H7 (cell line): Measurements from ENCODE around the gene SYT14. TPM values are rescaled to one million over a fixed set of nuclear protein-coding genes. Genes with fewer than 3 reads are reported as not detected.
"Not testable (repeated sequence)": the region's sequence is repeated elsewhere in the genome, so short reads cannot be mapped to it uniquely, and the experiment has no call there.

ENCODE experiments used
- DNase-seq: peaks from one replicate; pipeline ENCODE4 v3.0.0; 2012
- H3K27me3 ChIP-seq: 2 replicates; pipeline ENCODE4 v1.6.0; 2011; ENCODE audit warnings: mild to moderate bottlenecking, low read length; ENCODE audit not compliant: control insufficient read depth, insufficient read depth
- H3K36me3 ChIP-seq: replicated peaks from 2 replicates; pipeline ENCODE4 v1.5.1; 2011; ENCODE audit warnings: low read length; ENCODE audit not compliant: control insufficient read depth, insufficient read depth
- H3K4me3 ChIP-seq: 2 replicates; pipeline ENCODE4 v1.5.1; 2011; ENCODE audit warnings: low read depth, mild to moderate bottlenecking, control low read depth, low read length, moderate library complexity; ENCODE audit not compliant: insufficient read depth
- total RNA-seq: library from RNA; depleted of rRNA; stranded (reverse); fragments of >200 nt; shearing (Covaris generic); gene quantifications from 2 replicates; pipeline ENCODE4 v1.2.3, GENCODE V29; 2014; rRNA removed

Gene SYT14
- total RNA-seq: 9.1 and 10.6 TPM in 2 replicates

DNA sequence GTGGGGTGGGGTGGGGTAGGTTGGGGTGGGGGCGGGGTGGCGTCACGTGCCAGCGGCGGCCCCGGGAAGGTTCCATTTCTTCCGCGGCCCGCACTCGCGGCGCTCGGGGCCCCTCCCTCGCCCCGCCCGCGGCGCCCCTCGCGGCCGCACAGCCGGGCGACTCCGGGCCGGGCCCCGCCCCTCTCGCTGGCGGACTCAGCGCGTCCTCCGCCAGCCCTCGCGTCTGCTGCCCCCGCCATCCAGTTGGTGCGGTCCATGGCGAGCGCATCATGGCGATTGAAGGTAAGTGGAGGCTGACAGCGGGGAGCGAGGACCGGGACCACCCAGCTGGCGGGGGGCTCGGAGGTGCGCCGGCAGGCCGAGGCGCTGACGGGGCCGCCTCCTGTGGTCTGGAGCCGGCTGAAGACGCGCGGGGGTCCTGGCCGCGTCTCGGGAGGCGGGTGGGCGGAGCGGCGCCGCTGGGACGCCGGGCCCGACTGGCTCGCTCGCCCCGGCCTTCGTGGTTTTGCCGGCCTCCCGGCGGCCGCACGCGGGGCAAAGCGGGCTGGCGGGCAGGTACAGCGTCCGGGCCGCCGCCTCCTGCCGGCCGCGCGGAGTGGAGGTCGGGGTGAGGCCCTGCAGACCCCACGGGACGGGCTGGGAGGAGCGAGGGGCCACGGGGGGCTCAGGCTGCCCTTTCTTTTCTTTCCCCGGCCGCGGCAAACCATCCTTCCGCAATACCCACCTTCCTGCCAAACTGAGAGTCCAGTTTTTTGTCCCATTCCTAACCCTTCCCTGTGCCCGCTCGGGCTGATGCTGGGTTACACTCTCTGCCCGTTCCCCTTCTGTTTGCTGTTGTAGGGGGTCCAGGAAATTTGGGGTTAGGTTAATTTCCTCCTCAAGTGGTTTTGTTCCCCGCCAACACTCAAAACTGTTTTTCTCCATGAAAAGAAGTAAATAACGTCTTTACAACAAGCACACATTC, at the start of gene SYT14:
SYT14 (plus strand) TSS at position 222 of the 964 bp plus-strand sequence; CDS start at position 270, 48 bp downstream.
- peak within 1 kb of the TSS; percentile 81 for H3K4me3 ChIP-seq
- DNase-seq: peak; percentile 93
- peaks cover 4% of the 10 kb centered on the region for H3K27me3 ChIP-seq
- H3K36me3 ChIP-seq: no peaks in the 10 kb centered on the region

- H3K4me3 ChIP-seq: peak overlapping the region; percentile 12; the same call in 1 of the 2 replicates
- DNase-seq, H3K36me3 ChIP-seq, H3K27me3 ChIP-seq: not testable (repeated sequence)
These were observed 49.5 kb upstream of the SYT14 start for GRCh38 chr1:209888291-209889076.

- H3K4me3 ChIP-seq: peak overlapping the region; percentile 12; the same call in 1 of the 2 replicates
- no peaks in the 10 kb centered on the region for H3K36me3 ChIP-seq
- DNase-seq: no peak
- peaks cover 1% of the 10 kb centered on the region; the same call in 1 of the 2 replicates for H3K27me3 ChIP-seq
These were observed 49.0 kb upstream of the SYT14 start for GRCh38 chr1:209889077-209889418.

DNA sequence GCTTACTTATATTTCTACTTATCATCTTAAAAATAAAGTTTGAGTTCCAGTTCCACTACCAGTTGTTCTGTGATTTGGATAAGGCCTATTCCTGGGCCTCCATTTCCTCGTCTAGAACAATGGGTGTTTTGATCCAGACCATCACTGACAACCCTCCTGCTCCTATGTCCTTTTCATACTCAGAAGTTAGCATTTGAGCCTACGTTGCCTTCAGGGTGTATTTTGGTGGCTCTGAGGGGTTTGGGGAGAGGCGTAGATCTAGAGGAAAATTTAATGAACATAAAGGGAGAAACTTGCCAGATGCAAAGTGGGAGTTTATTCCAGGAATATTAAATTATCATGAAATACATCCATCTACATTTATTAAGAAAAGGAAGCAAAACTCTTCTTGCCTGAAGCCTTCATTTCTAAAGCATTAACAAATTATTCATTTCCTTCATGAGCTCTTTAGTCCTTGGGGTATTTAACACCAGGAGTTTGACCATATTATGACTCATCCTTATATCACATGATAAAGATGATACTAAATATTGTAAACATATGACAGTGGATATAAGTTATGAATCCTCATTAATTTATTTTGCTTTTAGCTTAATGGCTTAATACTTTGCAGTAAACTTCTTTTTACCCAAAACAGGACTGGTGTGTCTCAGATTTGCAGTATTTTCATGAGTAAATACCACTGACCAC, 47.2 kb upstream of the SYT14 start:
- no peaks in the 10 kb centered on the region for H3K36me3 ChIP-seq
- no peak overlapping the region for H3K4me3 ChIP-seq
- DNase-seq: no peak
- peaks cover 1% of the 10 kb centered on the region for H3K27me3 ChIP-seq

GRCh38 chr1:209893751-209894150, 44.3 kb upstream of the SYT14 start:
- Histone ChIP-seq H3K27me3 (peaks cover 1% of the 10 kb centered on the region), H3K4me3 (no peak overlapping the region), H3K36me3 (no peaks in the 10 kb centered on the region)
- DNase-seq: no peak

- no peaks in the 10 kb centered on the region; the same call in 1 of the 2 replicates for H3K27me3 ChIP-seq
- H3K4me3 ChIP-seq: no peak overlapping the region
- no peaks in the 10 kb centered on the region for H3K36me3 ChIP-seq
- no peak for DNase-seq
These were observed 42.3 kb upstream of the SYT14 start for GRCh38 chr1:209895709-209896108.

DNA sequence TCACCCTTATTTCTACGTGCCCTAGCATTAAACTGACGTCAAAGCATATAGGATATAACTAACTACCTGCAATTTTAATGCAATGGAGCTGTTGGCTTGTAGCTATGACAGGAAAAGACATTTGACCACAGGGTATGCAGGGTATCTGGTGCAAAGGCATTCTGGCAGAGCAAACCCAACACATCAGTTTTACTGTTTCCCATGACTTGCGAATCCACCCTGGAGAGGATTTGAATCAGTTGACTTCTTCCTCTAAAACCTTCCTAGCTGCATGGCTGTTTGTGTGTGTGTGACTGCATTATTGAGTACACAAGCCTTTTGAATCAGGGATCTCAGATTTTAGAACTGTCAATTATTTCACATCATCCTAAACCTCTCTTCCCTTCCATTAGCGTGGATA, 41.7 kb upstream of the SYT14 start:
- H3K4me3 ChIP-seq: no peak overlapping the region
- no peak for DNase-seq
- H3K27me3 ChIP-seq: no peaks in the 10 kb centered on the region; the same call in 1 of the 2 replicates
- no peaks in the 10 kb centered on the region for H3K36me3 ChIP-seq

- DNase-seq, H3K36me3 ChIP-seq, H3K4me3 ChIP-seq, H3K27me3 ChIP-seq: not testable (repeated sequence)
These were observed 39.7 kb upstream of the SYT14 start for GRCh38 chr1:209898271-209898670.

DNA sequence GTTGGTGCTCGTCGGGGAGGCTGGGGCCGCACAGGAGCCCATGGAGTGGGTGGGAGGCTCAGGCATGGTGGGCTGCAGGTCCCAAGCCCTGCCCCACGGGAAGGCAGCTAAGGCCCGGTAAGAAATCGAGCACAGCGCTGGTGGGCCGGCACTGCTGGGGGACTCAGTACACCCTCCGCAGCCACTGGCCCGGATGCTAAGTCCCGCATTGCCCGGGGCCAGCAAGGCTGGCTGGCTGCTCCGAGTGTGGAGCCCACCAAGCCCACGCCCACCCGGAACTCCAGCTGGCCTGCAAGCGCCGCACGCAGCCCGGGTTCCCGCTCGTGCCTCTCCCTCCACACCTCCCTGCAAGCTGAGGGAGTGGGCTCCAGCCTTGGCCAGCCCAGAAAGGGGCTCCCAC, 39.2 kb upstream of the SYT14 start:
- not testable (repeated sequence) for H3K4me3 ChIP-seq, H3K27me3 ChIP-seq, DNase-seq, H3K36me3 ChIP-seq

DNA sequence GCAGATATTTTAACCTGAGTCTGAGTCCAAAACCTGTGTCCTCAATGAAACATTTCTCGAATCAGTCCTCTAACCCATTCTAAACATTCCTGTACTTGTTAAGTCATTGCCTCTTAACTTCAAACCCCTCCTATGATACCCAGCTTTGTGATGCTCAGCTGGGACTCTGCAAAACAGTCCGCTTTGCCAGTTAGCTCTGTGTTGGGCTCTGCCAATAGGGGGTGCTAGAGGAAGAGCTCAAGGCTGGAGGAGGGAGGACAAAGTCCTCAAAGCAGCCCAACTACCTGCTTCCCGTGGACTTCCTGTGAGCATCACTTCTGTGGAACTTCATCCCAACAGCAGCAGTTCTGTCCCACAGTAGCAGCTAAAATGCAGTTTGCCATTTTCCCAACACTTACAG, 38.1 kb upstream of the SYT14 start:
- no peaks in the 10 kb centered on the region for H3K36me3 ChIP-seq
- H3K27me3 ChIP-seq: no peaks in the 10 kb centered on the region
- DNase-seq: peak; percentile 80
- H3K4me3 ChIP-seq: no peak overlapping the region

GRCh38 chr1:209900734-209901133, 37.3 kb upstream of the SYT14 start:
- no peak for DNase-seq
- H3K27me3 ChIP-seq: no peaks in the 10 kb centered on the region
- H3K36me3 ChIP-seq: no peaks in the 10 kb centered on the region
- H3K4me3 ChIP-seq: no peak overlapping the region

GRCh38 chr1:209901211-209901610, 36.8 kb upstream of the SYT14 start:
- H3K36me3 ChIP-seq: no peaks in the 10 kb centered on the region
- no peaks in the 10 kb centered on the region for H3K27me3 ChIP-seq
- DNase-seq: no peak
- no peak overlapping the region for H3K4me3 ChIP-seq

DNA sequence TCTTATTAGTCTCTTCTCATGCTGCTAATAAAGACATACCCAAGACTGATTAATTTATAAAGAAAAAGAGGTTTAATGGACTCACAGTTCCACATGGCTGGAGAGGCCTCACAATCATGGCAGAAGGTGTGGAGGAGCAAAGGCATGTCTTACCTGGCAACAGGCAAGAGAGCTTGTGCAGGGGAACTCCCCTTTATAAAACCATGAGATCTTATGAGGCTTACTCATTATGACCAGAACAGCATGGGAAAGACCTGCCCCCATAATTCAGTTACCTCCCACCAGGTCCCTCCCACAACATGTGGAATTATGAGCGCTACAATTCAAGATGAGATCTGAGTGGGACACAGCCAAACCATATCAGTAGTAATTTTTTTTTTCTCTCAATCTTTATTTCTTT, 33.2 kb upstream of the SYT14 start:
- H3K4me3 ChIP-seq, H3K36me3 ChIP-seq, DNase-seq: not testable (repeated sequence)

DNA sequence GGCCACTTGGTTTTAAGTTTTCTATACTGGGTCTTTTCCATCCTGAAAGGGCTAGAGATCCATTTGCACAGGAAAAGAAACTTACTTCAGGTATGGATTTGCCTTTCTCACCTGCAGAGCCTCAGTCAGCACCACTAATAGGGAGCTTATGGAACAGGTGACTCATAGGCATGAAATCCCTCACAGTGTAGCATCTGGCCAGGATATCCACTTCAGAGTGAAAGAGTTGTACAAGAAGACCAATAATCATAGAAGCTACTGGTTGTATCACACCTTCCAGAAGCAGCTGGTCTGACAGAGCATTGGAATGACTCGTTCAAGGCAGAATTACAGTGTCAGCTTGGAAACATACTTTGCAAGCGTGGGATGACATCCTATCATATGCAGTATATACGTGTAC, 26.3 kb upstream of the SYT14 start:
- no peak overlapping the region for H3K4me3 ChIP-seq
- DNase-seq: no peak
- H3K27me3 ChIP-seq: no peaks in the 10 kb centered on the region
- no peaks in the 10 kb centered on the region for H3K36me3 ChIP-seq

More for the DNA sequence above, 33.2 kb upstream of the SYT14 start:
- H3K27me3 ChIP-seq: not testable (repeated sequence)
